ENCODE results near the gene MLLT3. TPM values are rescaled to one million over a fixed set of nuclear protein-coding genes. Genes with fewer than 3 reads are reported as not detected.

MLLT3 gene
- total and polyA plus RNA-seq, 2 of the 13 experiments (the other 11 are each of a cell fraction or from before 2014, with no cell fraction given): 12.3 to 12.6 TPM

DNA sequence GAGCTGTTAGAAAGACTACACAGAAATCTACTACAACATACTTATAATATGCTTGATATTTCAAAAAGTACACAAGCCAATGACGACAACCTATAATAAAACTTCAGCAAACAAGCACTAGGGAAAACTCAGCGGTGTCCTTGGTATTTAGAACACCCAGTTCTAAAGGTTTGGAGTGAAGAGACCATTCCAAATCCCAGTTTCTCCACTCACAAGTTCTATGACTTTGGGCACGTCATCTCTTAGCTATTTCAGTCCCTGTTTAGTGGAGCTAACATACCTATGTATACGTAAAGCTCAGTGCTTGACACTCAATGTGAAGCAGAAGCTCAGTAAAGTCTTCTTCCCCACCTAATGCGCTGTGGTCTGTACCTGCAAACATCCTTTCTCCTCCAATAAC is 52.8 kb downstream of the MLLT3 start:
- H4K20me1 ChIP-seq (ENCODE audit: insufficient read depth, low read length): no peaks in the 10 kb centered on the region
- FAIRE-seq (no peak), ATAC-seq (no peak), DNase-seq (ENCODE audit: low spot score) (no peak)
- H2AFZ ChIP-seq (ENCODE audit: low read length): no peak overlapping the region
- no peaks in the 10 kb centered on the region for H3K36me3 ChIP-seq (replicated peaks in 1 of 2; ENCODE audit: control insufficient read depth in 1 of 2, insufficient read depth in 2 of 2, low read length in 2 of 2)
- H3K27ac ChIP-seq (ENCODE audit: extremely low read length, insufficient read depth, low read length): no peak overlapping the region
- no peak overlapping the region for H3K9ac ChIP-seq (ENCODE audit: insufficient read depth, low read depth, low read length)
- peaks cover 38% of the 10 kb centered on the region for H3K4me1 ChIP-seq (ENCODE audit: insufficient read depth, low read length)
- ChIA-PET POLR2A (no interaction called here), CTCF (ENCODE audit: low intra/inter-chr PET ratio, low total read pairs) (no interaction called here)
- intact Hi-C loops (cut with micrococcal nuclease; ENCODE audit: unreplicated experiment): no loop called here
- H3K27me3 ChIP-seq (ENCODE audit: control insufficient read depth in 1 of 2, insufficient read depth in 2 of 2, low read length in 2 of 2): no peaks in the 10 kb centered on the region
- no peaks in the 10 kb centered on the region for H3K79me2 ChIP-seq (ENCODE audit: insufficient read depth, low read length)
- in situ Hi-C loops (cut with HindIII; ENCODE audit: extremely low pct_ligation_motif_present, low pct_unique_long_range_greater_than_20kb): loop anchor here (10.0 kb wide), 1 partner anchor 55 kb away; the partner anchor contains the start of gene MLLT3
- H3K4me3 ChIP-seq (replicated peaks in 1 of 3; ENCODE audit: insufficient read depth in 1 of 3, low read depth in 2 of 3, low read length in 3 of 3): no peak overlapping the region
- WGBS (ENCODE audit: low lambda C conversion rate): 62% methylated on average over 5 of the region's 5 CpGs
- BruUV-seq (replicated peaks): no TSS peak
- TF ChIP-seq NFE2L1 (CRISPR knock-in tag; IDR thresholded peaks at IDR 0.05; ENCODE audit: borderline replicate concordance) (no peak), POLR2AphosphoS5 (IDR thresholded peaks at IDR 0.05; ENCODE audit: low read depth, low read length) (no peak), SPEN (CRISPR knock-in tag; IDR thresholded peaks at IDR 0.05; ENCODE audit: low read depth) (no peak), ZNF333 (CRISPR knock-in tag; IDR thresholded peaks at IDR 0.05; ENCODE audit: borderline replicate concordance) (no peak), THAP11 (CRISPR knock-in tag; IDR thresholded peaks at IDR 0.05) (no peak), RAD51 (IDR thresholded peaks at IDR 0.05; ENCODE audit: borderline replicate concordance) (no peak), SMARCC2 (IDR thresholded peaks at IDR 0.05) (no peak), ZNF761 (CRISPR knock-in tag; conservative IDR thresholded peaks at IDR 0.05) (no peak), SSRP1 (CRISPR knock-in tag; IDR thresholded peaks at IDR 0.05) (no peak), TEAD3 (CRISPR knock-in tag; optimal IDR thresholded peaks at IDR 0.05; ENCODE audit: borderline replicate concordance) (no peak), NFATC3 (CRISPR knock-in tag; IDR thresholded peaks at IDR 0.05) (no peak)
- H3K9me3 ChIP-seq (ENCODE audit: low read length): no peaks in the 10 kb centered on the region
- H3K4me2 ChIP-seq (ENCODE audit: low read depth, low read length): no peak overlapping the region

DNA sequence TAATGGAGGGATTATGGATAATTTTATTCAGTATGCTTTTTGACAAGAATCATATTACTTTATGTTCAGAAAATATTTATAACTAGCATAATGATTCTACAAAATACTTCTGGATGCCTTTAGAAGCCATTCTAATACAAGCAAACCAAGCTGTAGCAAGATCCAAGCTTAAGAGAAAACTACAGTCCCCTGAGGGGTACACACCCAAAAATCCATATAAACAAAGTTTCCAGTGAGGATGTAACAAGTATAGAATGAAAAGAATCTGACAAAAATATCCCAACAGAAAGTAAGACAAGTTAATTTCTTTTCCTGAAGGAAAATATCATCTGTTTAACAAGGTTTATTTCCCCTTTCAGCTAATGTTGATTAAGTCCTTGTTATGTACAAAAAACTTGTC is 53.9 kb downstream of the MLLT3 start:
- peaks cover 38% of the 10 kb centered on the region for H3K4me1 ChIP-seq (ENCODE audit: insufficient read depth, low read length)
- in situ Hi-C loops (cut with HindIII; ENCODE audit: extremely low pct_ligation_motif_present, low pct_unique_long_range_greater_than_20kb) (loop anchor here (10.0 kb wide), 1 partner anchor 56 kb away; the partner anchor contains the start of gene MLLT3), intact Hi-C loops (cut with micrococcal nuclease; ENCODE audit: unreplicated experiment) (no loop called here)
- TF ChIP-seq, protein P1, sequence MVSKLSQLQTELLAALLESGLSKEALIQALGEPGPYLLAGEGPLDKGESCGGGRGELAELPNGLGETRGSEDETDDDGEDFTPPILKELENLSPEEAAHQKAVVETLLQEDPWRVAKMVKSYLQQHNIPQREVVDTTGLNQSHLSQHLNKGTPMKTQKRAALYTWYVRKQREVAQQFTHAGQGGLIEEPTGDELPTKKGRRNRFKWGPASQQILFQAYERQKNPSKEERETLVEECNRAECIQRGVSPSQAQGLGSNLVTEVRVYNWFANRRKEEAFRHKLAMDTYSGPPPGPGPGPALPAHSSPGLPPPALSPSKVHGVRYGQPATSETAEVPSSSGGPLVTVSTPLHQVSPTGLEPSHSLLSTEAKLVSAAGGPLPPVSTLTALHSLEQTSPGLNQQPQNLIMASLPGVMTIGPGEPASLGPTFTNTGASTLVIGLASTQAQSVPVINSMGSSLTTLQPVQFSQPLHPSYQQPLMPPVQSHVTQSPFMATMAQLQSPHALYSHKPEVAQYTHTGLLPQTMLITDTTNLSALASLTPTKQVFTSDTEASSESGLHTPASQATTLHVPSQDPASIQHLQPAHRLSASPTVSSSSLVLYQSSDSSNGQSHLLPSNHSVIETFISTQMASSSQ (IDR thresholded peaks at IDR 0.05; ENCODE audit: low read depth): no peak
- TF ChIP-seq, protein P1 (CRISPR knock-in tag; IDR thresholded peaks at IDR 0.05; ENCODE audit: borderline replicate concordance): no peak
- no peak for TF ChIP-seq ZNF629 (CRISPR knock-in tag; conservative IDR thresholded peaks at IDR 0.05)
- no peaks in the 10 kb centered on the region for H3K27me3 ChIP-seq (ENCODE audit: control insufficient read depth in 1 of 2, insufficient read depth in 2 of 2, low read length in 2 of 2)
- no peak for ATAC-seq
- H3K36me3 ChIP-seq (replicated peaks in 1 of 2; ENCODE audit: control insufficient read depth in 1 of 2, insufficient read depth in 2 of 2, low read length in 2 of 2): no peaks in the 10 kb centered on the region
- ChIA-PET CTCF (ENCODE audit: low intra/inter-chr PET ratio, low total read pairs) (no interaction called here), POLR2A (no interaction called here)
- no peak overlapping the region for H3K9ac ChIP-seq (ENCODE audit: insufficient read depth, low read depth, low read length)
- no peak overlapping the region for H3K4me2 ChIP-seq (ENCODE audit: low read depth, low read length)
- no peaks in the 10 kb centered on the region for H3K9me3 ChIP-seq (ENCODE audit: low read length)
- no peaks in the 10 kb centered on the region for H3K79me2 ChIP-seq (ENCODE audit: insufficient read depth, low read length)
- FAIRE-seq: no peak
- BruUV-seq (replicated peaks): no TSS peak
- no peak for DNase-seq (ENCODE audit: low spot score)
- H3K4me3 ChIP-seq (replicated peaks in 1 of 3; ENCODE audit: insufficient read depth in 1 of 3, low read depth in 2 of 3, low read length in 3 of 3): no peak overlapping the region
- H4K20me1 ChIP-seq (ENCODE audit: insufficient read depth, low read length): no peaks in the 10 kb centered on the region
- H3K27ac ChIP-seq (ENCODE audit: extremely low read length, insufficient read depth, low read length): no peak overlapping the region
- H2AFZ ChIP-seq (ENCODE audit: low read length): no peak overlapping the region

All from HepG2 (cell line).